Loucy (cell line): ENCODE results near the gene SEPTIN7.

Experiments
- CTCF ChIP-seq: fragments of 200-600 bp; sonication (generic); conservative IDR thresholded peaks from 2 replicates; pipeline ENCODE4 v1.5.1; 2014; ENCODE audit warnings: mild to moderate bottlenecking, antibody characterized with exemption, low read length
- EZH2phosphoT487 ChIP-seq: fragments of 200-600 bp; IDR thresholded peaks from 2 replicates; pipeline ENCODE4 v1.6.1; 2018; ENCODE audit warnings: antibody characterized with exemption, mild to moderate bottlenecking, moderate library complexity, borderline replicate concordance

- TF ChIP-seq CTCF = no peak
- TF ChIP-seq EZH2phosphoT487 = no peak
These were observed 15.7 kb downstream of the SEPTIN7 start for GRCh38 chr7:35816514-35816913.
